ENCODE data around the gene TENT5C.
A peak's percentile ranks its signal among the peaks of the same experiment; 100 is the strongest.

The TENT5C gene

DNA sequence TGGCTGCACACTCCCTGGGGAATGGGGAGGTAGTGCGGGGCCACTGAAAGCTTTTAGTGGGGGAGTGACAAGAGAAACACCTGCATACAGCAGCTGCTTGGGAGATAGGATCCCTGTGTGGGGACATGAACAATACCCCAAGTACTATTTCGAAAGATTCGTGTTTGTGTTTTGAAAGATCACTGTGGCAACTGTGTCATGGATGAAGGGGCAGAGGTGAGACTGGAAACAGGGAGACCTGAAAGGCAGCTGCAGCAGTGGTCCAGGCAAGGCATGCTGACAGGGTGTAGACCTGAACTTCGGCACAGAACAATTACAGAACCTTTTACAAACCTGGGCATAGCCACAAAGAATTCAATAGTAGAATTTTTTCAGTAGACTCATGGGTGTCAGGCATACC, 32.9 kb downstream of the TENT5C start:
- peak; percentile 11 for DNase-seq

DNA sequence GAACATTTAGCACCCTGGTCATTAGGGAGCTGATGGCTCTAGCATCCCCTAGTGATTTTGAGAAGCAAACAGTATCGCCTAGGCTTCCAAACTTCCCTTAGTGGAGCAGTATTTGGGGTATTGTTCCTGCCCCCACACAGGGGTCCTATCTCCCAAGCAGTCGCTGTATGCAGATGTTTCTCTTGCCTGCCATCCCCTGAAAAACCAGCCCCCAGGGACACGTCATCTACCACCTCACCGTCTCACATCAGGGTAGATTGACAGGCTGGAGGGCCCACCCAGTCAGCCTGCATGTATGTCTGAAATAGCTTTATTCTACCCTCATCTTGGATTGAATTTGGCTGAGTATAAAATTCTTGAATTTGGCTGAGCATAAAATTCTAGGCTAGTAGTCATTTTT, 33.9 kb downstream of the TENT5C start:
- no peak for DNase-seq

DNA sequence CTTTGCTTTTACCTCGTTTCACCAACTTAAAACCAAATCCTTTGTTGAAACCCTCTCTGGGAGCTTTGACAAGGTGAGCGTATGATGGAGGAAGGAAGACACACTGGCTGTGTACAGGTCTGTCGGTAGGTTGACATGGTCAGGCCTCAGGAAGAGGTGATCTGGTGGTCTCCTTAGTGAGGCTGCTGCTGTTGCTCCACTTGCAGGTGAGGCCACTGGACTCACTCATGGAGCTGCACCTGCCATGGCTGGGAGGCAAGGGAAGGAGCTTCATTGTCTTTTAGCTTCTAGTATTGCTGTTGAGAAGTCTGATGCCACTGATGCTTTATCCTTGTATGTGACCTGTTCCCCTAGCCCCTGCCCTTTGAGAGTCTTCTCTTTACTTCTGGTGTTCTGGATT, 35.7 kb downstream of the TENT5C start:
- no peak for DNase-seq

DNA sequence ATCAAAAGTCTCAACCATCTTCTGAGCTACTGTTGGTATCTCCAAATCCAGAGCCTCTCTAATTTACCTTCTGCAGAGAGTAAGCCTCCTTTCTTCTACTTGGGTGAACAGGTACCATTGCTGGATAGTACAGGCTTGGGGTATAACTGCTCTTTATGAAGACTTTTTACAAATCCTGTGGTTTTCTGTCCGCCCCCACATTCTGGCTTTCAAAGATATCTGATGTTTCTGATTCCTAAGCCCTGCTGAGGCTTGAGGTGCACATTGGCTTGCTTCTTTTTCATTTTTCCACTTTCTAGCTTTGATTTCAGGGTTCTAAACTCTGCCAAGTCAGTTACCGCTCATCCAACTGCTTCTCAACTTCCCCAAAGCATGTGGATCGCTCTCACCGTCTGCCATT, 37.1 kb downstream of the TENT5C start:
- DNase-seq: no peak

DNA sequence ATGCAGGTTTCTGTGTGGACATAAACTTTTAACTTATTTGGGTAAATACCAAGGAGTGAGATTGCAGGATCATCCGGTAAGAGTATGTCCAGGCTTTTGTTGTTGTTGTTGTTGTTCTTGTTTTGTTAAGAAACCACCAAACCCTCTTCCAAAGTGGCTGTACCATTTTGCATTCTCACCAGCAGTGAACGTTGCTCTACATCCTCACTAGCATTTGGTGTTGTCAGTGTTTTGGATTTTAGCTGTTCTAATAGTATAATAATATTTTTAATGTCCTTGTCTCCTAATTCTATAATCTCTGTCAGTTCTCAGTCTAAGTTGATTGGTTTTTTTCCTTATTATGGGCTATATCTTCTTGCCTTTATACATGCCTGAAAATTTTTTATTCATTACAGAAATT, 37.8 kb downstream of the TENT5C start:
- DNase-seq: no peak

- DNase-seq: no peak
Measured at GRCh38 chr1:117644696-117645311, 39.0 kb downstream of the TENT5C start.

DNA sequence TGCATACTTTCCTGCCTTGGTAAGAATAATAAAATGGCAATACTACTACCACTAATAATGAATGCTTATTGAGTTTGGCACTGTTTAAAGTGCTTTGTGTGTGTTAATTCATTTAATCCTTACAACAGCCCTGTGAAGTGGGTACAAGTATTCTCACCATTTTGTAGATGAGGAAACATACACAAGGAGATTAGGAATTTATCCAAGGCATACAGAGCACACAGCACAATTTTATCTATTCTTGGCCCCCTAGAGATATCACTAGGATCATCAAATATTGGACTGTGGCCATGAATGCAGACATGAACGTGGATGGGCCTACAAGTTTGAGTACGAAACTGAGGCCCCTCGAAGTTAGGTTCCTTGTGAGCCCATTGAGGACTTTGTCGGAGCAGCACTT, 39.5 kb downstream of the TENT5C start:
- DNase-seq: no peak

- no peak for DNase-seq
Measured at GRCh38 chr1:117646007-117646811, 40.4 kb downstream of the TENT5C start.

DNA sequence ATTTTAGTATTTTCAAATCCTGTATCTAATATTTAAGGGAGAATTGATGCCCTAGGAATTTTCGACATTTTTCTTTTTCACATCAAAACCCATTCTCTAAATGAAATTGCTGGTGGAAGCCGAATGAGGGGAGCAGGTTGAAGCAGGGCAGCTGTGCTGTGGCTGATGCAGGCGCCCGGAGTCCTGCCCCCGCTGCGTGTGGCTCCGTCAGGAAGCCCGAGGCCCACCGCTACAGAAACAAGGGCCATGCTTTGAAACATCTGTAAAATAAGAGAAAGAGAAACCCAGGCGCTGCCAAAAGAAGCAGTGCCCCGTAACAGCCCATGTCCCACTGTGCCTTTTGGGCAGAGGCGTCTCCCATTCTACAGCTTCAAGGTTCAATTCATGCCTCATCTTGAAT, 41.1 kb downstream of the TENT5C start:
- DNase-seq: no peak

DNA sequence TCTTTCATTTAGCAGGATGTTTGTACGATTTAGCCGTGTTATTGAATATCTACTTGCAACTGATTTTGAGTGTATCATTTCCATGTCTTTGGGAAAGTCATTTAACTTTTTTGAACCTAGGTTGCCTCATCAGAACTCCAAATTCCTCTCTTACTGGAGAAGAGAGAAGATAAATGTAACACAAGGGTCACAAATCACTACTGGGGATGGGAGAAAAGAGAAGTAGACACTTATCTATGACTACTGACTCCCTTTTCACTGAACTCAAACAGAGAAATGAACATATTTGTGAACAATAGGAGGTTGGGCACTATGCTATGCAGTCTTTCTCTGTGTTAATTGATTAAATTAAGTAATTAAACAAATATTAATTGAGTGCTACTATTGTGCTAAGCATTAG, 42.2 kb downstream of the TENT5C start:
- DNase-seq: no peak

- no peak for DNase-seq
Measured at GRCh38 chr1:117650840-117651568, 45.2 kb downstream of the TENT5C start.

DNA sequence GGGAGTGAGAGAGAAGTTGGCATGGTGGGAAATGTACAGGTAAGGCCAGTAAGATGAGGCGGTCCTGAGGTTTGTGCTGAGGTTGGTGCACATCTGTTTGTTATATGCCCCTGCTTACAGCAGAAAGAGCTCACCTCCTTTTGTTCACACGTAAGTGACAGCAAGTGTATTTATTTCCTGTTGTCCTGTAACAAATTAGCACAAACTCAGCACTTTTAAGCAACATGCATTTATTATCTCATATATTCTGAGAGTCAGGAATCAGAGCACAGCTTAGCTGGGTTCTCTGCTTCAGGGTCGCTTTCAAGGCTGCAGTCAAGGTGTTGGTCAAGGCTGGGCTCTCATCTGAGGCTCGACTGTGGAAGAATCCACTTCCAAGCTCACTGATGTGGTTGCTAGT, 45.8 kb downstream of the TENT5C start:
- DNase-seq: no peak

GRCh38 chr1:117652421-117652820, 46.6 kb downstream of the TENT5C start:
- no peak for DNase-seq

- DNase-seq: no peak
Measured at GRCh38 chr1:117653195-117653594, 47.3 kb downstream of the TENT5C start.

DNA sequence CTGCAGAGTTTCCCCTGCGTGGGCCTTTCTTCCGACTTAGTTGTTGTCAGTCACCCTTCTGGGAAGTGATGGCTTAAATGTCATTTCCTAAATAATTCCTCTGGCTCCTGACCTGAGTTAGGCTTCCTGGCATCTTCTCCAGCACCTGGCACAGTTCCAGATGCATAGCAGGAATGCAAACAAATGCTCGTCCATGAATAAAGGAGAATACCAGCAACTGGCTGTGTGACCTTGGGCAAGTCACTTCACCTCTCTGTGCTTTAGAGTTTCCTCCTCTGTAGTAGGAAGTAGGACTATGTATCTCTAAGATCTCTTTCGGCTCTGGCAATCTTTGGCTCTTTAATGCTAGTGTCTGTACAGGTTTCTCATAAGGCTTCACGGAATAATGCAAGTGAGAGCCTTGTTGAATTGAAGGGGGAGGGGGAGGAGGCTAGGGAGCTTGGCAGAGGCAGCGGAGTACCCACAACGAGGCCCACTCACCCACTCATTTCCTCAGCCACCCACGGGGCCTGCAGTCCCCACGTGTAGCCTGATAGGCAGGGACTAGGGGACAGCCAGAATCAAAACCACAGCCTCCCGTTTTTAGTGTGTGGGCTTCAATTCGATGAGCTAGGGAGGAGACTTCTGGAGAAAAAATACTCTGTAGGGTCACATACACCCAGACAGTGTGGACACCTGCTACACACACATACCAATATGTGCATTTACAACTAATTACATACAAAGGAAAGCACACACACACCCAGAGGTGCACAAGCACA, 48.1 kb downstream of the TENT5C start:
- DNase-seq: peak; percentile 9

DNA sequence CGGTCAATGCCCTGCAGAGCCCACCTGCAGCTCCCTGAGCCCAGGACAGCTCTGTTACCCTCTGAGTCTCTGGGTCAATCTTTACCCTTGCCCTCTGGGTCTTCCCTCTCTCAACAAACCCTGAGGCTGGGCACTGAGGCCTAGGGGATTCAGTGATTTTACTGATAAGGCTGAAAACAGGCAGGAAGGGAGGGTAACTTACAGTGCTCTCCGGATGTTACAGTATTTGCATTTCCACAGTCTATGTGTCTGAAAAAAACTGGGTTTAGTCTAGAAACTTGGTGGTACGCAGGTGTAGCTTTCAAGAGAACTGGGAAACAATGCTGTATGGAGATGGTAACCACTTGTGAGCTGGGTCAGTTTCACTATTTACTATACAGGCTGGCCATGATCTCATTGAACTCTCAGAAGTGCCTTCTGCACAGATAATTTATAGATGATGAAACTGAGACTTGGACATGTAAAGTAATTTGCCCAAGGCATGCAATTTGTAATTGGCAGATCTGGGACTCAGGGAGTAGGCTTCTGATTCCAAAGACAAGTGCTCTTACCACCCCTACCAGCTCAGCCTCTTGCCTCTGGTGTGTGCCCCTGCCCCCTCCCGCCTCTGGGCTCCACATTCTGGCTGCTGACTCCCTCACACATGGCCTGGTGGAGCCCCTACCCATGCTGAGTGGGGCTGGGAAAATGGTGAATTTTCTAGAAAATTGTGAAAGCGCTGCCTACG, 48.8 kb downstream of the TENT5C start:
- DNase-seq: no peak

- no peak for DNase-seq
Measured at GRCh38 chr1:117655220-117655577, 49.4 kb downstream of the TENT5C start.

GRCh38 chr1:117656202-117656641, 50.4 kb downstream of the TENT5C start:
- no peak for DNase-seq

GRCh38 chr1:117657031-117657430, 51.2 kb downstream of the TENT5C start:
- DNase-seq: no peak

- no peak for DNase-seq
Measured at GRCh38 chr1:117657949-117658660, 52.3 kb downstream of the TENT5C start.

- no peak for DNase-seq
Measured at GRCh38 chr1:117658676-117659075, 52.8 kb downstream of the TENT5C start.

Measured in NCI-H748 treated with DMSO at 0.1 percent for 48 hours (cell line).